ENCODE results near the gene PHACTR3.
"Not testable (repeated sequence)": the region's sequence is repeated elsewhere in the genome, so short reads cannot be mapped to it uniquely, and the experiment has no call there.

The PHACTR3 gene

DNA sequence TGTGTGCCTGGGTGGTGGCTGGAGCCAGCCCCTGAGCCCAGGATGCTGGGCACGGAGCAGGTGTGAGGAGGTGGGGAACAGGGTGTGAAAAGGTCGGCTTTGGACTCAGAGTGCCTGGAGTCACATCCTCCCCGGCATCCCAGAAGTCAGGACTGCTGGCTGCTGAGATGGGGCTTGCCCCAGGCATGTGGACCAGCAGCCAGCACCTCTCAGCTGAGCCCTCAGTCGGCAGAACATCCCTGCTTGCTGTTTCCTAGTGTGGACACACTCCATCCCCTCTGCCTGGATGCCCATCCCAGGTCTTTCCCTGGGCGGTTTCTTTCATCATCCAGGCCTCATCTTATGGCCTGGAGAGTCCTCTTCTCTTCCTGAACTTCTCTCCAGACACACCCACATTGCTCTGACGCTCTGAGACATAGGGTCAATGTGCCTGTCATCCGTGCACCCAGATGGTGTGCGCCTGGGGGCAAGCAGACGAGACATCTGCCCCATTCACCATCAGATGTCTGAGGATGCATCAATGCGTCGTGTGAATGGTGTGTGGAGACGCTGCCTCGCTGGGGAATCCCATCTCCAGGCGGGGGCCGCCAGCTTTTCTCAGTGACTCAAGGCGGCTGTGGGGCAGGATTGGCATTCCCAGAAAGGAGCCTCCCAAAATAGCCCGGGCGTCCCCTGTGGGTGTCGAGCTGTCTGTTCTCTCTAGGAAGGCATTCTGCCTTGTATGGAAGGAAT, 224.9 kb downstream of the PHACTR3 start:
- no peak for DNase-seq (ENCODE audit: low read depth)

DNA sequence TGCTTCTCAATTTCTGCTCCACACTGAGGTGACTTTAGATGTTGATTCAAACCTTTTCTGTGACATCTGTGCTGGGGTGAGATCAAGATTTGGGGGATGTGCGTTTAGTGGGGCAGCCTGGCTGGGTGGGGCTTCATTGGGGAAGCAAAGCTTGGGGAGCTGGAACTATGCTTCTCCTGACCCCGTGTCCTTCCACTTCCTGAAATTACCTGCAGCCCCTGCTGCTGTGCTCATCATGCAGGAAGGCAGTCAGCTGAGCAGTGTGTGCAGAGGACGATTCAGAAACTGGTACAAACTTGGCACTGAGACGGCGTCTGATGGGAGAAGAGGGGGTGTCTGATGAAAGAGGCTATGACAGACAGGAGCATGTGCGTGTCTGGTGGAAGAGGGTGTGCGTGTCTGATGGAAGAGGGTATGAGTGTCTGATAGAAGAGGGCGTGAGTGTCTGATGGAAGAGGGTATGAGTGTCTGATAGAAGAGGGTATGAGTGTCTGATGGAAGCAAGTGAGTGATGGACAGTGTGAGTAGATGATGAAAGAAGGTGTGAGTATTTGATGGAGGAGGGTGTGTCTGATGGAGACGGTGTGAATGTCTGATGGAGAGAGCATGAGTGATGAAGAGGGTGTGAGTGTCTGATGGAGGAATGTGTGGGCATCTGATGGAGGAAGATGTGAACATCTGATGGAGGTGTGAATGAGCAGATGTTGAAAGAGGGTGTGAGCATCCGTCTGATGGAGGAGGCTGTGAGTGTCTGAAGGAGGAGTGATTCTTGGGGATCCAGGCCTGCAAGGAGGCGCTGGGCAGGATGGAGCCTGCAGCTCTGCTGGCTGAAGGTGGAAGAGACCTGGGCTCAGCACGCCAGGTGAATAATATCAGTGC, 225.7 kb downstream of the PHACTR3 start:
- no peak for DNase-seq (ENCODE audit: low read depth)

DNA sequence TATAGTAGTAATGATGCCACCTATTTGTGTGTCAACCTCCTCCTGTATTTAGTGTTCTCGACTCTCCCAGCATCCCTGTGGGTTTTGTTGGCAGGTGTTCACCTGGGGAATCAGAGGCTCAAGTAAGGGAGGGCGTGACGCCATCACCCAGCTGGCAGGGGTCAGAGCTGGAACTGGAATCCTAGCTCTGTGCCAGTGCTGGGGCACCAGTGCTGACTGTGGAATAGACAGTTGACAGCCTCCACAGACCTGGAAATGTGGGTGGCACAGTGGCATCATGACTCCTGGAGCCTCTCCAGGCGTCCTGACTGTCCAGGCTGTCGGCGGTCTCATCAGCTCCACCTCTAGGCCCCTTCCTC, 226.3 kb downstream of the PHACTR3 start:
- DNase-seq (ENCODE audit: low read depth) = no peak

DNA sequence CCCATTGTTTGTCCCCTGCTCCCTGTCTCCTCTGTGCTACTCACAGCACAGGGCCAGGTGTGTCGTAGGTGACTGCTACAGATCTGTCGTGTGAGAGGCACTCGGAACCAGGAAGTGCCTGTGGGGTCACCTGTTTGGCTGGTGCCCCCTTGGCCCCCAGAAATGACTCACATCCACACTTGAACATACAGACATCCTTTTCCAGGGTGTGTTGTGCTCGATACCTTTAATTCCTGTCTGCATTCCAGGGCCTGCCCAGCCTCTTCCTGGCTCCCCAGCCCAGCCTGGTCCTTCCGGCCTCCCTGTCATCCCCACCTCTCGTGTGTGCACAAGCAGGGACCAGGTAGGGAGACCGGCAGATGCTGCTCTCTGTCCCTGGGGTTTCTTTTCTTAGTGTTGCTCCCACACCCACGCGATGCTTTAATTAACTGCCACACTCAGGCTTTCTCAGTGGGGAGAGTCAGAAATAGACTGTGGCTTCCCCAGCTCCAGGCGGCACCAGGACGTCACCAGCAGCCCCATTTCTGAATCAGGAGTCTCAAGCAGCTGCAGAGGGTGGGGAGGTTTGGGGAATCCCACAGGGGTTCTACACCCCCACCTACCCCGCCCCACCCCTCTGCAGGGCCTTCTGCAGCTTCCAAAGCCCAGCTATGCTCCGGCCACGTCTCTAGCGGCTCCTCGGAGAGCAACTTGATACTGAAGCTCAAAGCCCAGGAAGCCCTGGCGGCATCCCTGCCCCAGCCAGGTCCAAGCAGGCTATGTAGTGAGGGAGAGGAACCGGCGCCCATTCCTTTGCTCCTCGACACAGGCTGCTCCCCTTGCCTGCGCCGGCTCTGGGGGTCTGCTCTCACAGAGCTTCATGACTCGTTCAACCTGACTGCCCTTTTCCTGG, 226.9 kb downstream of the PHACTR3 start:
- no peak for DNase-seq (ENCODE audit: low read depth)

DNA sequence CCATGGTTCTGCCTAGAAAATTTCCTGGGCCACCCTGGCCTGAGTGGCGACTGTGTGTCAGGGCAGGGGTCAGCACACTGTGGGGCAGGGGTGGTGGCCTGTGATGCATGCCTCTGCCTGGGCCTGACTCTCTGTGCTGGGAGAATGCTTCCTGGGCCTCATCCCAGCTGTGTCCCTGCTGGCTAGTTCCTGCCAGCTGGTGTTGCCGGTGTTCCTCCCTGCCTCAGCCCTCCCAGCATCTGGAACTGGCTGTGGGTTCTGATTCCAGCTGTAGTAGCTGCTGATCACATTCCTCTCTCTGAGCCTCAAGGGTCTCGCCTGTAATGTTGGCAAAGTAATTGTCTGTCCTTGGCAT, 227.6 kb downstream of the PHACTR3 start:
- DNase-seq (ENCODE audit: low read depth) = no peak

DNA sequence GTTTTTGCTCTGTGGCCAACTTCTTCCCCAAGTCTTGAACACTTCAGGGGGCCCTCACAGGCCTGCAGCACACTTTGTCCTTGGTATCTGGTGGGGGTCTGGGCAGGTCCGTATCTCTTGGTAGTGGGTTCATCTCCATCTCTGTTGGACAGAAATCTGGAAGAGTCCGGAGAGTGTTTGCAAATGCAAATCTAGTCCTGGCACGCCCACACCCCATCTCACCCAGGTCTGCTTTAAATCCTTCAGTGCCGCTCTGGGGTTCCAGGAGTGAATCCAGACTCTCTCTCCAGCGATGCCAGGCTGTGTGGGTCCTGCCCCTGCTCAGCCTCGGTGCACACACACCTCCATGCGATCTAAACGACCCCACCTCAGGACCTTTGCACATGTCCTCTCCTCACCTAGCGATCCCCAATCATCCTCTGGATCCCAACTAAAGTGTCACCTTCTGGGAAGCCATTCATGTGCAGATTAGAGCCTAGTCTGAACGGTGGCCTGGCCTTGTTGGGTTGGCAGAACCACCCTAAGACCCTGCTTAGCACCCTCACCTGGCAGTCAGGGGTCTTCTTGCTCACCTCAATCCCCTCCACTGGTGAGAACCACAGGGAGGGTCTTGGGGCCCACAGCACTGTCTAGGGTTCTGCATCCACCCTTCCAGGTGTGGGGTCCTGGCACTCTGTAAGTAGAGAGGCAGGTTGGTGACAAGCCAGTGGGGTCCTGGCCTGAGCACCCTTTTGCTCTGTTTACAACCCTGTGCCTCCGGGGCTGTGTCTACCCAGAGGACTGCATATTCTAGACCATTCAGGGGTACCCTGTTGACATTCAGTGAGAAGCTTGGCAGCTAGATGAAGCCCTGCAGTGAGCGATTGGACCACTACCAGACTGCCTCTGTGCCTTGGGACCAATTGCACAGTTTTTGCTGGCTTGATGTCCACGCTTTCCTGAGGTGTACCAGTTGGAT, 228.3 kb downstream of the PHACTR3 start:
- DNase-seq (ENCODE audit: low read depth) = no peak

DNA sequence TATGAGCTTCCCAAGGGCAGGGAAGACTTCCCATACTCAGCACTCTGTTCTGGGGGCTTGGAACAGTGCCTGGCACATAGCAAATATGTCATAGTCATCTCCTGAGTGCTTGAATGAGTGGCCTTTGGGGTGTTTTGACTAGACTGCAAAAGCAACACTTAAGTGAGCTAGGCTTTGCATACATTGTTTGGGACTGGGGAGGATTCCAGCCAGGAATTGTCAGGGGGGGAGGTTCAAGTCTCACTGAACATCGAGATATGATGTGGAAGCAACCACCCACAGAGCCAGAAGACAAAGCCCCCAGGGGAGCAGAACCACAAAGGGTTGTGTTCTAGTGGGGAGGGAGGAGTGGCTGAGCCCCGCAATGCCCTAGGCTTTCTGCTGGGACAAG, 230.7 kb downstream of the PHACTR3 start:
- no peak for DNase-seq (ENCODE audit: low read depth)

DNA sequence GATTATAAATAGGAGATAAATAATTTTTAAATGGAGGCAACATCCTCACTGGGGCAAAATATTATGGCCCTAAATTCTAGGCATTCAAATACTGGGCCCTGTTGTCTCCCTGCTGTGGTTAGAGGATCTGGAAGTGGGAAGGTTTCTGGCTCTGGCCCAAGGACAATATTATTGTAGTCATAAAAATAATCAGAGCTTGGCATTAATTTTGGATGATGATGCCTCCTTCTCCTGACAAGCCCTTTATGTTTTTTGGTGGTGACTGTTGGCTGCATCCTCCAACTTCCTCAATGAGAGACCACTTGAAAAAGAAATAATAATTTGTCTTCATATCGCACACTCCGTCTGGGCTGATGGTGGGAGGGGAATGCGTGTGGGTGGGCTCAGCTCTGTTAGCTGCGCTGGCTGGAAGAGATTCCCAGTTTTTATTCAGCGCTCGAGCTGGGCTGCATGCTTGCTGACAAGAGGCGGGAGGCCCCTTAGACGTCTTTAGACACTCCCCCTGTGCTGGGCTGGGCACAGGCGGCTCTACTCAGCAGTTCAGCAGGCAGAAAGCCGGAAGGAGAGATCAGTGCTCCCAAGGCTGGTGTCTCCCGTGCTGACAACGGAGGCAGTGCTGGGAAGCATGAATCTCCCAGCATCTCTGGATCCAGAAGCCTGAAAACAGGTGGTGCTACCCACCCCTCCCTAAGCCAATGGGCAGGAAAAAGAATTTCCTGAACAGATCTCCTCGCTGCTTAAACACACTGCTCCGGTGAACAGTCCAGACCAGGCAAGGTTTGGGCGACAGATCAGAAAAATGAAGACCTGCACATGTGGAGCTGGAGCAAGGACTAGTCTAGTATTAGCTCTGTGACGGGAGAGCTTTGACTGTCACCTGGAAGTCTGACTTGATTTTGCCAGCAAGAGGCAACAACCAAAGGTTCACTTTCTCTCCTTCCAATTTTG, 231.4 kb downstream of the PHACTR3 start:
- no peak for DNase-seq (ENCODE audit: low read depth)

DNA sequence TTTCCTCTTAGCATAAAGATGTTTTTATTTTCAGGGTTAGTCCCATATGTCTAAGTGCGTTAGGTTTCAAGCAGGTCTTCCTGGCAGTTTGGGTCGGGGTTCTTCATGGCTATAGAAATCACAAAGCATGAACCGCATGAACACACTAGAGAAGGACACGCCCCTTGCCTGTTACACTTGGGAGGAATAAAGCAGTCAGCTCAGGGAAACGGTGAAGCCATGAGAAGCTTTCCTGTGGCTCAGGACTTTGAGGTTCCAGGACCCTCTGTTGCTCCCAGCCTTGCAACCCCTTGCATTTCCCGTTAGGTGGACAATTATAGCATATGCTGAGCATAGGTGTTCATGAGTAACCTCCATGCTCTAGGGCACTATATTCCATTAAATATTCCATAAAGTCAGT, 232.4 kb downstream of the PHACTR3 start:
- no peak for DNase-seq (ENCODE audit: low read depth)

DNA sequence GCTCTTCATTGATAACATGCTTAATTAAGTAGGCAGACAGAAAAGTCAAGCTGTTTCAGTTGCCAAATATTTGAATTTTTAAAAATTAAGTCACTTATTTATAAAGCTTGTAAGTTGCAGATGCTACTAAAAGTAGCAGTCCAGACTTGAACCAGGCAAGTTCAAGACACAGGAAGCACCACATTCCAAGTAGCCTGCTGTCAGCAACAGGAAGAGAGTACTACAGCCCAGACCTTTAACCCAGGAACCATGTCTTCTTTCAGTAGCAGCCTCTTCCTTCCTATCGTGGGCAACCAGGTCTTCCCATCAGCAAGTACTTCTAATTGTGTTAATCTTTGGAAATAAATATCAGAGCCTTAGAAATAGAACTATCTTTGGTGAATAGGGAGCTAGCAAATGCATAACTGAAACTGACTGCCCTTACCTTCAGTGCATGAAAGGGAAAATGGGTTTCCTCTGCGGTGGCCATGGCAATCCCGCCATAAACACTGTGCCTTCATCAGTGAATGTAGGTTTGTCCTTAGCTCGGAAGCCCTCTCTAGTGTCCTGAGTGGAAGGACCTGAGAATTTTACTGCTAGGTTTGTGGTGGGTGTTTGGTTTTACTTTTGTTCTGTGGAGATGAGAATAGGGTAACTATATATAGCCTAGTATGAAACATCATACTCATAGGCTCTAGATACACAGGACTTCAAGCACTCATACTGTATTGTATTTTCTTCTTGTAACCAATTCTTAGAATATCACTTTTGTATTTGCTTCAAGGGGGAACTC, 233.5 kb downstream of the PHACTR3 start:
- no peak for DNase-seq (ENCODE audit: low read depth)

DNA sequence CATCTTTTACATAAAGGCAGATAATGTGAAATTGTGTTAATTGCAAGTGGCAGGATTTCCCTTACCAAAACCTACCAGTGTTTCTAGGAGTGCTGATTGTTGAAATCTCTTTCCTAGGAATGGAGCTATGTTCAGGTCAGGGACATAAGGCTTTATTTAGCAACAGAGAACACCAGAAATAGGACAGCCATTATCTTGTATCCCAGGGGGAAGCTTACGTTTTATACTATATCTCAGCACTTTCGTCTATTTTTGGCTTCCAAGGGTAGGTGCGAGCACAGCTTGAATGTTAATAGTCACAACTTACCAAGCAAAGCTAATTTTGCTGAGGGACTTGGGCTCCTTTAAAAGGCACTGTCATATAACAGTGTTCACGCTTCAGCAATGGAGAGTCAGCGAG, 235.1 kb downstream of the PHACTR3 start:
- DNase-seq (ENCODE audit: low read depth) = no peak

DNA sequence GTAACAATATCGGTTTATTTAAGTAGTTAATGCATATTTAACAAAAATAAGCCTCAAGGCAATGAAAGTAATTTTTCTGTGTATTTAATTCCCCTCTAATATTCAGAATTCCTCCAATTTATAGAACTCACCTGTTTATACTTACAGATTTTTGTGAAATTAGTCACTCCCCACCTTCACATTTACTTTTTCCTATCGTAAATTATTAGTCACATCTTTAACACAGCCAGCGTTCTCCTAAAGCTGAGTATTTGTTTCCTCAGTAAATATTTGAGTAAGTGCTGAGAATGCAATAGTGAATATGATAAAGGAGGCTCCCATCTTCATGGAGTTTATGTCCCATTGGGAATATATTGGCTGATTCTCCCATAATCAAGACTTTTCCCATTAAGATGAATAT, 241.1 kb downstream of the PHACTR3 start:
- DNase-seq (ENCODE audit: low read depth) = no peak

DNA sequence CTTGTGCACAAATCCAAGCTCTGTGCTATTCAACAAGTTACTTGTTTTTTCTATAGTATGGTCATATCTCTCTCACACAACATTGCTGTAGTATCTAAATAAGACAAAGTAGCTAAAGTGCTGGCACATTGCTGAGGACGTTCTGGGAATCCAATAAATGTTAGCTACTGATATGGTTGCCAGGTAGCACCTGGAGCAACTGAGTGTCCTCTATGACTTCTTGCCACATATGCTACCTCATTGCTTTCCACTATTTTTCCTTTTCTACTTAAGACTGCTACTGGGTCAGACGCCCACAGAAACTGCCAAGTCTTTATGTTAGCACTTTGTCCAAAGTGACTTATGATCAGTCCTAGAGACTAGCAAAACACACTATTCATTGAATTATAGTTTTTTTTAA, 243.8 kb downstream of the PHACTR3 start:
- DNase-seq (ENCODE audit: low read depth) = no peak

DNA sequence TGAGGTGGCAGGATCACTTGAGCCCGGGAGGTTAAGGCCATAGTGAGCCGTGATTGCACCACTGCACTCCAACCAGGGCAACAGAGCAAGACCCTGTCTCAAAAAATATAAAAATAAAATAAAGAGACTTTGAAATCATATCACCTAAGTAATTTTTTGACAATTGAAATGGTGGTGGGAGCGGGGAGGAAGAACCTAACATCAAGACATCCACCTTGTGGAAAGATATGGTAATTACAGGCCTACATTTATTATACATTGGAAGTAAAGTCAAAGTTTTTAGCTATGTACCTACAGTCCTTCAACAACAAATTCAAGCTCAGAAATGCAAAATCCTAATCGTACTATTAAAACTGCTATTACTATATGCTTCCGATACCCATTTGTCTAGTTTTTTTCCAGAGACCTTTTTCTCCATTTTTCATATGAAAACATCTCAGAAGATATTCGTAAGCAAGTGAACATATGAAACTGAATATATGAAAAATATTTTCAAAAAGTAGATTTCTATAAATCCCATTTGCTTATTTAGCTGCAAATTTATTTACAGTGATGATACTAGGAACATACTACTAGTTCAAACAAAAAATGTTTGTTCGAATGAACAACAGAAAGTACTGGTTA, 245.8 kb downstream of the PHACTR3 start:
- no peak for DNase-seq (ENCODE audit: low read depth)

DNA sequence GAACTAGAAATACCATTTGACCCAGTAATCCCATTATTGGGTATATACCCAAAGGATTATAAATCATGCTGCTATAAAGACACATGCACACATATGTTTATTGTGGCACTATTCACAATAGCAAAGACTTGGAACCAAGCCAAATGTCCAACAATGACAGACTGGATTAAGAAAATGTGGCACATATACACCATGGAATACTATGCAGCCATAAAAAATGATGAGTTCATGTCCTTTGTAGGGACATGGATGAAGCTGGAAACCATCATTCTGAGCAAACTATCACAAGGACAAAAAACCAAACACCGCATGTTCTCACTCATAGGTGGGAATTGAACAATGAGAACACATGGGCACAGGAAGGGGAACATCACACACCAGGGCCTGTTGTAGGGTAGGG, 252.2 kb downstream of the PHACTR3 start:
- not testable (repeated sequence) for DNase-seq (ENCODE audit: low read depth)

DNA sequence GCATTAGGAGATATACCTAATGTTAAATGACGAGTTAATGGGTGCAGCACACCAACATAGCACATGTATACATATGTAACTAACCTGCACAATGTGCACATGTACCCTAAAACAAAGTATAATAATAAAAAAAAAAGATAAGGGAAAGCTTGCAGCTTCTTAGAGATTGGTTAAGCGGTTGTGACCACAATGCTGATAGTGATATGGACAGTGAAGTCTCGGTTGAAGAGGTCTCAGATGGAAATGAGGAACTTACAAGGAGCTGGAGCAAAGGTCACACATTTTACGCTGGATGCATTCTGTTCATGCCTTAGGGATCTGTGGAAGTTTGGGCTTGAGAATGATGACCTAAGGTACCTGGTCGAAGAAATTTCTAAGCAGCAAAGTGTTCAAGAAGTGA, 252.6 kb downstream of the PHACTR3 start:
- not testable (repeated sequence) for DNase-seq (ENCODE audit: low read depth)

DNA sequence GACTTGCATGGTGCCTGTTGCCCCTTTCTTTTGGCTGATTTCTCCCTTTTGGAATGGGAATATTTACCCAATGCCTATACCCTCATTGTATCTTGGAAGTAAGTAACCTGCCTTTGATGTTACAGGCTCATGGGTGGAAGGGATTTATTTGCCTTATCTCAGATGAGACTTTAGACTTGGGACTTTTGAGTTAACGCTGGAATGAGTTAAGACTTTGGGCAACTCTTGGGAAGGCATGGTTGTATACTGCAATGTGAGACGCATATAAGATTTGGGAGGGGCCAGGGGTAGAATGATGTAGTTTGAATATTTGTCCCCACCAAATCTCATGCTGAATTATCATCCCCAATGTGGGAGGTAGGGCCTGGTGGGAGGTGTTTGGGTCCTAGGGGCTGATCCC, 253.6 kb downstream of the PHACTR3 start:
- DNase-seq (ENCODE audit: low read depth) = no peak

DNA sequence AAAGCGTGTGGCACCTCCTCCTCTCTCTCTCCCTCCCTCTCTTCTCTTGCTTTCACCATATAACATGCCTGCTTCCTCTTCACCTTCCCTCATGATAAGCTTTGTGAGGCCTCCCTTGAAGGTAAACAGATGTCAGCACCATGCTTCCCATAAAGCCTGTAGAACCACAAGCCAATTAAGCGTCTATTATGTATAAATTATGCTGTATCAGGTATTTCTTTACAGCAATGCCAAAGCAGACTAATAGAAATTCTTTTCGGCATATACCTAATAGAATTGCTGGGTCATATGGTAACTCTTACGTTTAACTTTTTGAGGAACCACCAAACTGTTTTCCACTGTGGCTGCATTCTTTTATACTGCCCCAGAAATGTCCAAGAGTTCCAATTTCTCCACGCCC, 254.1 kb downstream of the PHACTR3 start:
- no peak for DNase-seq (ENCODE audit: low read depth)

DNA sequence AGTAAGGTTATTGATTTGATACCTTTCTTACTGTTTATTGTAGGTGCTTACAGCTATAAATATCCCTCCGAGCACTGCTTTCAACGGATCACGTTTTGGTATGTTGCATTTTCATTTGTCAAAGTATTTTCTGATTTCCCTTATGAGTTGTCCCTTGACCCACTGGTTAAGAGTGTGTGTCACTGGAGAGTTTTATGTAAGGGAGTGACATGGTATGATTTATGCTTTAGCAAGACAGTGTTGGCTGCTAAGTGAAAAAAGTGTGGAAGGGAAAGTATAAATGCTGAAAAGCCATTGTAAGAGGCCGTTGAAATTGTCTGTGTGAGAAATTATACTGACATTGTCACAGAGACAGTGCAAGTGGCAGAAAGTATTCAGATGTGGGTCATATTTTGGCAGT, 257.1 kb downstream of the PHACTR3 start:
- no peak for DNase-seq (ENCODE audit: low read depth)
